HG03060 (cell line): ENCODE data around the gene MARCHF6.
A peak's percentile ranks its signal among the peaks of the same experiment; 100 is the strongest.
"Not testable (repeated sequence)": the region's sequence is repeated elsewhere in the genome, so short reads cannot be mapped to it uniquely, and the experiment has no call there.

ENCODE experiments used
- ATAC-seq: cut with Tn5 transposase; IDR thresholded peaks from one replicate; pipeline ENCODE4 v1.9.1; 2021; ENCODE audit warnings: low read depth, moderate number of reproducible peaks; ENCODE audit not compliant: unreplicated experiment

MARCHF6 gene

DNA sequence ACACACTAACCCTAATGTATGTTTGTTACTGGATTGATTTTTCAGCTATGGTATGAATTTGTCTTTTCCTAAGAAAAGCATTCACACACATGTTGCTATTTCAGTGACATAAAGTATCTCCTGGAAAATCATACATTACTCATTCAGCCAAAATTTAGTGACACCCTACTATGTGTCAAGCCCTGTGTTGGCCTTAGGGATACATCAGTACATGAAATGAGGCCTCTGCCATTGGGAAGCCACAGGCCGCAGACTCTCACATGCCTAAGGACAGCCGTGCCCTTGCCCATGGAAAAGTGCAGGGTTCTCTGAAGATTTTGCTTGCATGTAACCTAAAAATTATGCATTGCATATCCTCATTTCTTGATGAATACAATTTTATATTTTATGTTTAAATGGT lies 5.2 kb upstream of the MARCHF6 start:
- ATAC-seq: no peak

DNA sequence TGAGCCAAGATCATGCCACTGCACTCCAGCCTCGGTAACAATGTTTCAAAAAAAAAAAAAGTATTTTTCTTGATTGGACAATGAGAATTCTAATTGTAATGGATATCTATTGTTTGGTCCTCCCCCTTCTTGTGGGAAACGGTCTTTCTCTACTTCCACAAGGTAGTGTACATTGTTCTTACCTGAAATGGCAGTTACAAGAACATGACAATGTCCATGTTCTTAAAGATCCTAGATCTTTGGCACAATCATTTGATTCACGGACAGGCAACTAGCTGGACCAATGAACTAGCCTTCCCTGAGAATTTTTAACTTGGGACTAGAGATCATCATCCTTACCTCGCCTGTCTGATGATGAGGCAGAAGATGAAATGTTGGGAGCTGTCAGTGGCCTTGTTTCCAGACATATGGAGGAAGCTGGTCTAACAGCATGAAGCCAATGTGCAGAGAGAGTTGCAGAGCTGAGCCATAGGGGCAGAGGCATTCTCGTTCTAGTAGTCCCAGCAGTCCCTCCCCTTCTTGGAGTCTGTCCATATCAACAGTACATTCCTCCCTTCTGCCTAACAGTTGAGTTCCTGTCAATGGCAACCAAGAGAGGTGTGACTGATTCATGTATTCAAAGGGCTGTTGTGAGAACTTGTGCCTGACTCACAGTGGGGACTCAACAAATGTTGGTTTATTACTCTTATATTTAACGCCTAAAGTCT lies 2.1 kb upstream of the MARCHF6 start:
- ATAC-seq: no peak

DNA sequence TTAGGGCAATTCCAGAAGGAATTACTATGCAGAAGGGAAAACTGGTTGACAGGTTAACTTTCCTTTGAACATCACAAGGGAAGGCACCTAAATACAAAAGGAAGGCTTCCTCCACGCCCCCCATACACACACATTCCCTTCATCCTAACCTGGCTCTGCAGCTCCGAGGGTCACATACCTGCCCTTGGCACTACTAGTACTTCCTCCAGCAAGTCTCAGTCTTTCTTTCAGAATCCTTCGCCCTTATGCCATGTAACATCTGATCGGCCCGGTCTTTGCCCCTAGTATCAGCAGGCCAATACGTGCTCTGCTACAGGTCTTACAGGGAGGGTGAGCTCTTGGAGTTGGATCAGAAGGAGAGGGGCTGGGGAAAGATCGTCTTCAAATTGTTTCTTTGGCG lies 1.6 kb upstream of the MARCHF6 start:
- no peak for ATAC-seq

DNA sequence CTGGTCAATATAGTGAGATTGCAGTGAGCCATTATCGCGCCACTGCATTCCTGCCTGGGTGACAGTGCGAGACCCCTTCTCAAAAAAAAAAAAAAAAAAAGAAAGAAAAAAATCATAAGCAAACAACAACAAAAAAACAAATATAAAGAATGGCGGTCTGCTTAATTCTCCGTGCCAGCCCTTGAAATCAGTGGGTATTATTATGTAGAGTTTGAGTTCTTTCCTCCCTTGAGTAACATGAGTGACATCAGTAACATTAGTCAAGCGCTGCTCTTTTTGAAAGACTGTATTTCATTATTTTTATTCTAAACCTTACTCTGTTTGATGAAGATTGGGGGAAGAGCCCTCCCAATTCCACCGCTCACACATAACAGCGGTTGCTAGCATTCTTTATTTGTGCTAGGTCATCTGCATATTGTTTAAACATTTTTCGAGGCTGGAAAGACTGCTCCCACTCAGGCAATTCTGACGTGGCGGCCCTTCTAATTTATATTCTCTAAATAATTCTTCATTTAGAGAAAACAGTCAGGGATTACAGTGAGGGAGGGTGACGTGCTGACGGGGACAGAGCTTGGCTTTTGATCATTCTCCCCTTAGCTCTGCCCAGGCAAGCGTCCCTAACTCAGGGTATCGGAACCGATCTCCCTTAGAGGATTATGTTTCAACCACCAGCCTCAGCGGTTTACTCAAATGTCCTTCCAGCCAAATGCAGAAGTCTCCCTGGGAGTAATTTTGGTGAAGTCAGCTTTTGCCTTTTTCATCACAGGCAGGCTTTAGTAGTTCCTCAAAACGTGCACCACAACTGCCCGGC lies 860 bp upstream of the MARCHF6 start:
- ATAC-seq: peak; percentile 6

DNA sequence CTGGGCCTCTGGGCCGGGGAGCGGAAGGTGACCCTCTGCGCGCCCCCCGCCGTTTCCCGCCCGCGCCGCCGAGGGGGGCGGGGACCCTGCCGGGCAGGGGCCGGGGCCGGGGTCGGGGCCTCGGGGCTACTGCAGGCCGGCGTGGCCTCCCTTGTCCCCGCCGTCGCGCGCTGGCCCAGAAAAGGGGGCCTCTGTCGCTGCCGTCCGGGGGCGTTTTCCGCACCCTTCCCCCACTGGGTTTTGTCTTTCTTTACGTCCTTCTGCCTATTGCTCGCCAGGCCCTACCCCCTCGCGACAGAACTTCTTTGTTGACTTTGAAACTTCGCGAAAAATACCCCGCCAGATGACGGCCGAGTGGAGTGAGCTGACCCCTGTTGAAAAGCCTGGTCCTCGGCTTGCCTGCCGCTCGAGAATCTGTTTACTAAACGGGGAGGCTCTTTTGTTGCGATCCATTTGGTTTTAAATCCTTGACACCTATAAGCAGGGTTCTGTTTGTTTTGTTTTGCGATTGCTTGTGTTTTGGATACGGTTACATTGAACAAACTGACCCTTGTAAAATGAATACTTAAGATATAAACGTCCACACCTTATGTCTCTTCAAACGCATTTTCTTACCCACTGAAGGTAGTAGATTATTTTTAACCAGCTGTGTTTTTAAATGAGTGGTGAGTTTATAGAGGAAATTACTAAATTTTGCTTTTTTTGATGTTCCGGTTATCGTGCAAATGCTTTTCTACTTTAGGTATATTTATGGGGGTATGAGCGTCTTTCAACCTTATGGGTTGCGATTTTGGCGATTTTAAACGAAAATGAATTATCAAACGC lies 765 bp downstream of the MARCHF6 start:
- no peak for ATAC-seq

DNA sequence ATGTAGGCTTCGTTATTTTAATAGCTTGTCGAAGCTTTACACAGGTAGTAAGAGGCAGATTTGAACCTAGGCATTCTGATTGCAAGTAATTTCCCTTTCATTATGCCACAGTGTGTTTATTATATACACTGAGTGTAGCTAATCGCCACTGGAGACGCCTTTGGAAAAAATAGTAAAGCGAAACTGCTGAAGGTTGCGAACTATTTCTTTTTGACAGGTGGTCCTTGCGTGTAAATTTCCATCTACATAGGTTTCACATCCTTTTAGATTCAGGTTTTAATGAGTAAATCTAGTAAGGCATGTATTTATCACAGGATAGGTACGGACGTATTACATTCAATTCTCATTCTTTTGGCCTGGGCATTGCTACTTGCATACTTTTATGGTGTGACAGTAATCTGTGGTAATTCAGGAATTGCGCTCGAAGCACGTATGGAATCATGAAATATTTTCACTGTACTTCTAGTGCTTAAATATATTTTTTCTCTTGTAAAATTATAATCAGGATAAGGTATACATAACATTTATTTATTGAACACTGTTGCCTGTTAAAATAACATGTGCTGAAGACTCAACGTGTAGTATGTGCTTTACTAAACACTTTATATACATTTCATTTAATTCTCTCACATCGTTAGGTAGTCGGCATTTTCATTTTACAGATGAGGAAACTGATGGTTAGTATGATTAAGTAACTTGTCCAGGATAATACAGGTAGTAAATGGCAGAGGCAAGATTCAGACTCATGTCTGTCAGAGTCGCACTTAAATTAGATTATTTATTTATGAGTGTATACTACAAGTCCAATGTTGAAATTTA lies 1.8 kb downstream of the MARCHF6 start:
- ATAC-seq: no peak

DNA sequence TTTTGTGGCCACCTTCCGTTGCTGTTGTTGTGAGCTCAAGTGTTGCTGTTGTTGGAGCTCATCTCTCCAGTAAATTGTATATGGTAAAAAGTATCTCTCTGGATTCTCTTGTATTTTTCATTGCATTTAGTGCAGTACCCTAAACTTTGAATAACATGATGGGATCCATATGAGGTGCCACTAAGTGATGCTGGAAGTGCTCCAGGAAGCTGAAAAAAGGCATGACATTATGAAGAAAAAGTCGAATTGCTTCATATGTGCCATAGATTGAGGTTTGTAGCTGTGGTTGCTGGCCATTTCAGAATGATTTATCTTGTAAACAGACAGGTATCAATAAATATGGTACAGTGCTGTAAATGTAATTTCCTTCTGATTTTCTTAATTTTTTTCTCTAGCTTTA lies 5.5 kb downstream of the MARCHF6 start:
- ATAC-seq: no peak

DNA sequence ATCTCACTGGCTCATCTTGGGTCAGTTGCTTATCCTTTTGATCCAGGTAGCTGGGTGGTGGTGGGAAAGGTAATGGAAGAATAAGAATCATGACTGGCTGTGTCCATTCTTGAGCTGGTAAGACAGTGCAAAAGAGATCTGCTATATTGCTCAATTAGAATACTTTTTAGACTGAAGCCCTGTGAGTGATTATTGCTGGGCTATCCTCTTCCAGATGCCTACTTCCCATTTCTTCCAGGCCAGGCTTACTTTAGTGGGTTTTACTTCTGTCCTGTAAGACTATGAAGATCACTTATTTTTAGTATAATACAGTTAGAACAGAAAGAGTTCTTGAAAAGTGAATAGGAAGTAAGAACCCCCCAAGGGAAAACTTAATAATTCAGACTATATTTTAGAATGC lies 7.2 kb downstream of the MARCHF6 start:
- no peak for ATAC-seq

DNA sequence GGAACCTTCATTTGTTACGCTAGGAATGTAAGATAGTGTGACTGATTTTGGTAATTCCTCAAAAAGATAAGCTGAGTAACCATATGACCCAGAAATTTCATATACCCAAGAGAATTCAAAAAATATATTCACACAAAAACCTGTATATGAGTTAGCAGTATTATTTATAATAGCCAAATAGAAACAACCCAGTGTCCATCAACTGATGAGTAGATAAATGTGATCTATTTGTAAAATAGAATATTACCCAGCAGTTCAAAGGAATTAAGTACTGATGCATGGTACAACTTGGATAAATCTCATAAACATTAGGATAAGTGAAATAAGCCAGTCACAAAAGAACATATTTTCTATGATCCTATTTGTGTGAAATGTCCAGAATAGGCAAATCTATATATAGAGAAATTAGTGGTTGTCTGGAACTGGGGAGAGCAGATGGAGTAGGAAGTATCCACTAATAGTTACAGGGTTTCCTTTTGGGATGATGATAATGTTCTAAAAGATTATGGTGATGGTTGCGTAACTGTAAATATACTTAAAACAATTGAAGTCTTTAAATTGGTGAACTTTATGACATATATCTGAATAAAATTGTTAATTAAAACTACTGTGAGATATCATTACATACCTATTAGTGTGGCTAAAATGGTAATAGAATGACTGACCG lies 10.2 kb downstream of the MARCHF6 start:
- ATAC-seq: no peak

DNA sequence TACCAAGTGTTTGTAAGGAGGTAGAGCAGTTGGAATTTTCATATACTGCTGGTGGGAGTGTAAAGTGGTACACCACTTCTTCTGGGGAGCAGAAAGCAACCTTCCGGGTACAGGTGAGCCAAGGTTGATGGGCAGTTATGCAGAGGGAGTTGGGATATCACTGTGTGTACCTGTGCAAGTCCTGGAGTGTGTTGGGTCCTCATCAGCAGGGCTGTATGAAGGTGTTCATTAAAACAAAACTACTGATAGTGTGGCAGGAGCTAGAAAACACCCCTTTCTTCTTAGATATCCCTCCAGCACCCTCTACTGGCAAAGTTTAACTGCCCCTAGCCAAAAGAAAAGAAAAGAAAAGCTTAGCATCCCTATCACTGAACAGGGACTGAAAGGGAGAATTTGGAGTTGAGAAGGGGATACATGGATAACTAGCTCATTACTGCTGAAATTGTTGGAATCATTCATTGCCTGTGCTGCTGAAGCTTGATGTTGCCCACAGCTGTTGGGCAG lies 10.7 kb downstream of the MARCHF6 start:
- no peak for ATAC-seq

DNA sequence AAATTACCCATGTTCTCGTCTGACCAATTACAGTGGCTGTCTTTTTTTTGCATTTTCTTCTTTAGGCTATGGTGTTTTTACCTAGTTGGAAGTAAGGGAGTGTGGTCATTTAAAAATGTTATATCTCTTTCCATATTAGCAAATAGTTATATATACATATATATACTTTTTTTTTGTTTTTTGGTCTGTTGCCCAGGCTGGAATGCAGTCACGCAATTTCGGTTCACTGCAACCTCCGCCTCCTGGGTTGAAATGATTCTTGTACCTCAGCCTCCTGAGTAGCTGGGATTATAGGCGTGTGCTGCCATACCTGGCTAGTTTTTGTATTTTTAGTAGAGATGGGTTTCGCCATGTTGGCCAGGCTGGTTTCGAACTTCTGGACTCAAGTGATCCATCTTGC lies 12.3 kb downstream of the MARCHF6 start:
- ATAC-seq: no peak

DNA sequence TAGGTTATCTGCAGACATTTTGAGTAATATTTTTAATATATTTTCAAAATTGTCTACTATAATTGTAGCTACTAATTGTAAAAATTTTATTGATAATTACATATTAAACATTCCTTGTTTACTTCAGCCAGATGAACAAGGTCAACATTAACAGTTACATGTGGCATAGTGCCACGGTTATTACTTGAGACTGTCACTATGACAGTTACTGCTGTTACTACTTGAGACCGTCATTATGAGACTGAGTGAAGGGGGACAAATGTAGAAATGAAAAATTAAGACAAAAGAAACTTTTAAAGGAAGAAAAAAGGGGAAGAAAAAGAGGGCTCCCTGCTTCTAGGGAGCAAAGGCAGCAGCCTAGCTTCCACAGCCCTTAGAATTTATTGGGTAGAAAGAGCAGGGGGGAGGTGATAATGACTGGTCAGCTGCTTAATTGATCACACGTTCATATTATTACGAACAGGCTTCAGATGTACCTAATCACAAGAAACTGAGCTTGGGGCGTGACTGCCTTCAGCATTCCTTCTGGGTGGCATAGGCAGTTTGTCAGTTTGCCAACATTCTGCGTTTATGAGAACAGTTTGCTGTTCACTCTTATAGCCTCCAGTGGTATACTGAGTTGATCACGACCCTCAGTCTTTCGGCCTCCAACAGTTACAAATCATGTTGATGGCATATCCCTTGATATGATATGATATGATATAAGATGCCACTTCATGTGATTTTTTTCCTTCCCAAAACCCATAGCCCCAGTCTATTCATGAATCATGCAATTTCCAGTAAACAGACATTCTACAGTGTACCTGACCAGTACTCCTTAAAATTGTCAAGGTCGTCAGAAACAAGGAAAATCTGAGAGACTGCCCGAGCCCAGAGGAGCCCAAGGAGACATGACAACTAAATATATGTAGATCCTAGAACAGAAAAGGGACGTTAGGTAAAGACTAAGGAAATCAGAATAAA lies 13.1 kb downstream of the MARCHF6 start:
- ATAC-seq: no peak

DNA sequence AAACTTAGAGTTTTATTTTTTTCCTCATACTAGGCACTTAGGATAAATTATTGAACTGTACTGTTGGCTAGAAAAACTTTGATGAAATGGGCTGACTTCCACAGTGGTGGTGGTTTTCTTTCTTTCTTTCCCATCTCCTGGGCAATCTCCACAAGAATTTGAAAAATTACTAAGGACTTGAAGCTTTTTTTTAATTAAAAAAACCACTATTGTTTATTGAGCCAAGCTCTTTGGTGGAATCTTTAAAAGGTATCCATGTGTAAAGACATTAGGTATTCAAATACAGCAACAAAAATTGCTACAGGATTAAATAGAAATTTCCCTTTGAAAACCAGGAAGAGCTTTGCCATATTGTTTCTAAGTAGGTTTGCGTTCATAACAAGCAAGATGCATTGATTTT lies 14.1 kb downstream of the MARCHF6 start:
- ATAC-seq: no peak

DNA sequence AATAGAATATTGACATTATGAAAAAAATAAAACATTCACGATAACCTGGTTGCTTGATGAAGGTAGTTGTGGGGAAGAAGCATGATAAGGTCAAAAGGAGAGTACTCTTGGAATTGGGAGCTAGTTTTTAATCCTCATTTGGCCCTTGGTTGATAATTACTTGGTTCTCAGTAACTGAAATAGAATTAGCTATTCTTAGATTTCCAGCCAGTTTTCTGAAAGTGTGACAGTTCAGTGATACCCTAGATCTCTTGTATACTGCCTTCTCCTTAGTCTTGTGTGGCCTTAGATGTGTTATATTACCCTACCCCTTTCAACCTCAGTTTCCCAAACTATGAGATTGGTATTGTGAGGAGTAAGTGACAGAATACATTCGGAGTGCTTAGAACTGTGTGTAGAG lies 17.4 kb downstream of the MARCHF6 start:
- no peak for ATAC-seq

DNA sequence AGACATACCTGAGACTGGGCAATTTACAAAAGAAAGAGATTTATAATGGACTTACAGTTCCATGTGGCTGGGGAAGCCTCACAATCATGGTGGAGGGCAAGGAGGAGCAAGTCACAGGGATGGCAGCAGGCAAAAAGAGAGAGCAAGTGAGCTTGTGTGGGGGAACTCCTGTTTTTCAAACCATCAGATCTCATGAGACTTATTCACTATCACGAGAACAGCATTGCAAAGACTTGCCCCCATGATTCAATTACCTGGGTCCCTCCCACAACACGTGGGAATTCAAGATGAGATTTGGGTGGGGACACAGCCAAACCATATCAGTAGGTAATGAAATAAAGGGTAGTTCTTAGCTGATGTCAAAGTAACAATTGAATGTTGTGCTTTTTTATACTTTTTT lies 17.9 kb downstream of the MARCHF6 start:
- not testable (repeated sequence) for ATAC-seq

DNA sequence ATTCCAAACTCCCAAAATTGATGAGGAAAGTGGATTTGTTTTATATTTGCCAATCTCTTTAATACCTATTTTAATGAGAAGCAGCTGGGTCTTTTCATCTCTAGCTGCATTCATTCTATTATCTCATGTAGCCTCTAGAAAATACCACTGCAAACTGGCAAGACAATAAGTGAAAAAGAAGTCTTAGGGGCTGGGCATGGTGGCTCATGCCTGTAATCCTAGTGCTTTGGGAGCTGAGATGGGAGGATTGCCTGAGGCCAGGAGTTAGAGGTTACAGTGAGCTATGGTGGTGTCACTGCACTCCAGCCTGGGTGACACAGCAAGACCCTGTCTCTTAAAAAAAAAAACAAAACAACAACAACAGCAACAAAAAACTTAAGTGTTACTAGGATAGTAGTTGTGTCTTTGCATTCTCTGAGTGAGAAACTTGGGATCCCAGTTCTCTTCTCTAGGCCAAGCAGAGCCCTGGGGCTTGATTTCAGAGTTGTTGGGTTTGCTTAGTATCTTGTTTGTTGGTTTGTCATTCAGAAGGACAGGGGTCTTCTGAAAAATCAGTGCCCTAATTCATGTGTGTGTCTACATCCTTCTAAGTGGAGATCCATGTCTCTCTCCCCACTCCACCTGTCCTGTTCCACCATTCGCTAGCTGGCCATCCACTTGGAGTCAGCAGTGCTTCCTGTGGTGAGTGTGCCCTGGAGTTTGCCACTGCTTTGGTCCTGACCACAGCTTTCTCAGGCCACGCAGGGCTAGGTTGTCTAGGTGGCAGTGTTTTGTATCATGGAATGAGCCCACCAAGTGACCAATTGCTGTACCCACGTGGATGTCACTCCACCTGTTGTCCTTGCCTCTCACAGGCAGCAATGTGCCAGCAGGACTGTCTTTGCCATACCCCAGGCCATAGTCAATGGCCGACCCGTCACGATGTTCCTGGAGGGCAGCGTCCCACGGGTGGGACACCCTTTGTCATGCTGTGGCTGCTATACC lies 19.5 kb downstream of the MARCHF6 start:
- ATAC-seq: no peak
